H9 (cell line): ENCODE results near the gene AKT1. TPM values are rescaled to one million over a fixed set of nuclear protein-coding genes. Genes with fewer than 3 reads are reported as not detected.

Source experiments
- DNase-seq: peaks from one replicate; pipeline ENCODE4 v3.0.0-alpha.2; 2017
- H2AFZ ChIP-seq: one replicate; pipeline ENCODE4 v1.6.1; 2013; ENCODE audit warnings: mild to moderate bottlenecking, low read length, control low read depth, moderate library complexity
- H2AK5ac ChIP-seq: 2 replicates; pipeline ENCODE4 v1.6.1; 2013; ENCODE audit warnings: low read length, control low read depth, mixed read lengths; ENCODE audit not compliant: insufficient read length
- H2BK120ac ChIP-seq: one replicate; pipeline ENCODE4 v1.6.1; 2013; ENCODE audit warnings: low read depth, mild to moderate bottlenecking, low read length, control low read depth, inconsistent platforms; ENCODE audit not compliant: poor library complexity, severe bottlenecking
- H2BK12ac ChIP-seq: 2 replicates; pipeline ENCODE4 v1.6.1; 2013; ENCODE audit warnings: low read length, control low read depth, mixed read lengths, low read depth; ENCODE audit not compliant: insufficient read length
- H2BK15ac ChIP-seq: 2 replicates; pipeline ENCODE4 v1.6.1; 2013; ENCODE audit warnings: low read depth, low read length, control low read depth
- H2BK20ac ChIP-seq: one replicate; pipeline ENCODE4 v1.6.1; 2013; ENCODE audit warnings: low read depth, mild to moderate bottlenecking, low read length, control low read depth, inconsistent platforms; ENCODE audit not compliant: poor library complexity, severe bottlenecking
- H2BK5ac ChIP-seq: 2 replicates; pipeline ENCODE4 v1.6.1; 2013; ENCODE audit warnings: low read length, control low read depth, mixed read lengths; ENCODE audit not compliant: insufficient read length
- H3K14ac ChIP-seq: 2 replicates; pipeline ENCODE4 v1.6.1; 2013; ENCODE audit warnings: low read length, control low read depth; ENCODE audit not compliant: insufficient read depth
- H3K18ac ChIP-seq: 2 replicates; pipeline ENCODE4 v1.6.1; 2013; ENCODE audit warnings: low read depth, mild to moderate bottlenecking, mixed read lengths, low read length, control low read depth; ENCODE audit not compliant: insufficient read length
- H3K23ac ChIP-seq: 2 replicates; pipeline ENCODE4 v1.6.1; 2013; ENCODE audit warnings: low read length, control low read depth, mixed read lengths, low read depth; ENCODE audit not compliant: insufficient read length
- H3K23me2 ChIP-seq: 2 replicates; pipeline ENCODE4 v1.6.1; 2013; ENCODE audit warnings: low read depth, mild to moderate bottlenecking, mixed read lengths, low read length, control low read depth; ENCODE audit not compliant: insufficient read length, poor library complexity, severe bottlenecking
- H3K27ac ChIP-seq: 2 replicates; pipeline ENCODE4 v1.5.1; 2013; ENCODE audit warnings: low read length, control low read depth, mixed read lengths, low read depth; ENCODE audit not compliant: insufficient read length
- H3K27me3 ChIP-seq: 2 replicates; pipeline ENCODE4 v1.6.1; 2013; ENCODE audit warnings: low read length, control low read depth, inconsistent platforms; ENCODE audit not compliant: insufficient read depth
- H3K4ac ChIP-seq: 2 replicates; pipeline ENCODE4 v1.6.1; 2013; ENCODE audit warnings: low read depth, mild to moderate bottlenecking, control low read depth, inconsistent platforms, low read length, moderate library complexity
- H3K4me1 ChIP-seq: 2 replicates; pipeline ENCODE4 v1.6.1; 2013; ENCODE audit warnings: low read length, control low read depth, inconsistent platforms; ENCODE audit not compliant: insufficient read depth
- H3K4me2 ChIP-seq: 2 replicates; pipeline ENCODE4 v1.6.1; 2013; ENCODE audit warnings: low read length, control low read depth, mixed read lengths; ENCODE audit not compliant: insufficient read length, insufficient read depth
- H3K56ac ChIP-seq: 2 replicates; pipeline ENCODE4 v1.6.1; 2013; ENCODE audit warnings: low read depth, mild to moderate bottlenecking, mixed read lengths, low read length, control low read depth; ENCODE audit not compliant: insufficient read length
- H3K79me1 ChIP-seq: 2 replicates; pipeline ENCODE4 v1.6.1; 2013; ENCODE audit warnings: low read depth, mild to moderate bottlenecking, moderate library complexity, low read length, control low read depth, inconsistent platforms; ENCODE audit not compliant: insufficient read depth, poor library complexity, severe bottlenecking
- H3K79me2 ChIP-seq: 2 replicates; pipeline ENCODE4 v1.6.1; 2013; ENCODE audit warnings: low read length, control low read depth, inconsistent platforms; ENCODE audit not compliant: insufficient read depth
- H3K9ac ChIP-seq: 2 replicates; pipeline ENCODE4 v1.6.1; 2013; ENCODE audit warnings: low read length, control low read depth, mixed read lengths; ENCODE audit not compliant: insufficient read length; ENCODE audit errors: extremely low read depth
- H3K9me3 ChIP-seq: one replicate; pipeline ENCODE4 v1.6.1; 2013; ENCODE audit warnings: low read depth, low read length, inconsistent platforms; ENCODE audit not compliant: control insufficient read depth
- H3T11ph ChIP-seq: one replicate; pipeline ENCODE4 v1.6.1; 2013; ENCODE audit warnings: mild to moderate bottlenecking, low read length, control low read depth, inconsistent platforms
- H4K20me1 ChIP-seq: one replicate; pipeline ENCODE4 v1.6.1; 2013; ENCODE audit not compliant: control insufficient read depth, insufficient read length, insufficient read depth
- H4K5ac ChIP-seq: 2 replicates; pipeline ENCODE4 v1.6.1; 2013; ENCODE audit warnings: low read depth, mild to moderate bottlenecking, mixed read lengths, low read length, control low read depth; ENCODE audit not compliant: insufficient read length
- H4K8ac ChIP-seq: replicated peaks from 2 replicates; pipeline ENCODE4 v1.6.1; 2013; ENCODE audit warnings: low read length, control low read depth, mixed read lengths, low read depth; ENCODE audit not compliant: insufficient read length
- H4K91ac ChIP-seq: 2 replicates; pipeline ENCODE4 v1.6.1; 2013; ENCODE audit warnings: low read depth, mild to moderate bottlenecking, moderate library complexity, mixed read lengths, low read length, control low read depth; ENCODE audit not compliant: insufficient read length
- H3K27ac Mint-ChIP-seq, 3 experiments: 2 replicates in 2 of 3; 3 replicates in 1 of 3; pipeline ENCODE4 v1.8.0; 2020 to 2021; ENCODE audit warnings: mixed read lengths in 3 of 3, mild to moderate bottlenecking in 1 of 3, moderate library complexity in 1 of 3
- H3K27me3 Mint-ChIP-seq: 2 replicates; pipeline ENCODE4 v1.8.0; 2021; ENCODE audit warnings: low read depth, mild to moderate bottlenecking, moderate library complexity, mixed read lengths
- H3K36me3 Mint-ChIP-seq, 3 experiments: 2 replicates in 2 of 3; 3 replicates in 1 of 3; pipeline ENCODE4 v1.8.0; 2020 to 2021; ENCODE audit warnings: low read depth in 3 of 3, mixed read lengths in 3 of 3; ENCODE audit not compliant: insufficient read depth in 1 of 3
- H3K4me1 Mint-ChIP-seq, 2 experiments: 2 replicates each; pipeline ENCODE4 v1.8.0; 2020; ENCODE audit warnings: mixed read lengths in 2 of 2
- H3K4me3 Mint-ChIP-seq, 2 experiments: 2 replicates in 1 of 2; 3 replicates in 1 of 2; pipeline ENCODE4 v1.8.0; 2020 to 2021; ENCODE audit warnings: mild to moderate bottlenecking in 2 of 2, mixed read lengths in 2 of 2, moderate library complexity in 1 of 2
- H3K9me3 Mint-ChIP-seq, 2 experiments: 2 replicates in 1 of 2; 3 replicates in 1 of 2; pipeline ENCODE4 v1.8.0; 2020; ENCODE audit warnings: mild to moderate bottlenecking in 2 of 2, mixed read lengths in 2 of 2, moderate library complexity in 1 of 2
- WGBS: extraction: QIAGEN DNeasy Blood & Tissue Kit; methylation state at CpG from one replicate; pipeline ENCODE4 v1.1.7; 2013; ENCODE audit warnings: missing lambda C conversion rate, low lambda C conversion rate, mixed read lengths; ENCODE audit not compliant: insufficient read length; ENCODE audit errors: extremely low coverage; 5-methylcytosine and 5-hydroxymethylcytosine counted together
- total RNA-seq: library from RNA; stranded (reverse); gene quantifications from 2 replicates; pipeline ENCODE4 v1.2.1, GENCODE V29; 2021
- TF ChIP-seq, protein P1 (sequence below): fragments of 200-600 bp; sonication (generic); conservative IDR thresholded peaks from 3 replicates; pipeline ENCODE4 v1.8.0; 2021; ENCODE audit warnings: antibody characterized with exemption, mild to moderate bottlenecking

Gene AKT1
- total RNA-seq, 1 experiment from 2014 or later: 101 TPM

DNA sequence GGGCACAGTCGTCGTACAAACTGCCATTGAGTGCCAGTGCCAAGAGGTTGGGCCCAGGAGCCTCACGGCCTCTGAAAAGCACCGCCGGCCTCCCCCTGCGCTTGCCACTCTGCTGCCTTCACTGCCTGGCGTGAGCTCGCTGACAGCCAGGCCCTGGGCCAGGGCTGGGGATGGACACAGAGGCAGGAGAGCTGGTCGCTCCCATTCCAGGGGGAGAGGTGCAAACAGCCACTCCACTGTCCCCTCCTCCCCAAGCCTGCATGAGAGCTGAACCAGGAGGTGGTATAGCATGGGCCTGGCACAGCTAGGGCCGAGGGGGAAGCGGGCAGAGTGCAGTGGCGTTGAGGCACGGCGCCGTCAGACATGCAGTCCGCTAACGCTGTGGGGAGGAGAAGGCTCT lies 66.9 kb downstream of the AKT1 start:
- TF ChIP-seq, protein P1, sequence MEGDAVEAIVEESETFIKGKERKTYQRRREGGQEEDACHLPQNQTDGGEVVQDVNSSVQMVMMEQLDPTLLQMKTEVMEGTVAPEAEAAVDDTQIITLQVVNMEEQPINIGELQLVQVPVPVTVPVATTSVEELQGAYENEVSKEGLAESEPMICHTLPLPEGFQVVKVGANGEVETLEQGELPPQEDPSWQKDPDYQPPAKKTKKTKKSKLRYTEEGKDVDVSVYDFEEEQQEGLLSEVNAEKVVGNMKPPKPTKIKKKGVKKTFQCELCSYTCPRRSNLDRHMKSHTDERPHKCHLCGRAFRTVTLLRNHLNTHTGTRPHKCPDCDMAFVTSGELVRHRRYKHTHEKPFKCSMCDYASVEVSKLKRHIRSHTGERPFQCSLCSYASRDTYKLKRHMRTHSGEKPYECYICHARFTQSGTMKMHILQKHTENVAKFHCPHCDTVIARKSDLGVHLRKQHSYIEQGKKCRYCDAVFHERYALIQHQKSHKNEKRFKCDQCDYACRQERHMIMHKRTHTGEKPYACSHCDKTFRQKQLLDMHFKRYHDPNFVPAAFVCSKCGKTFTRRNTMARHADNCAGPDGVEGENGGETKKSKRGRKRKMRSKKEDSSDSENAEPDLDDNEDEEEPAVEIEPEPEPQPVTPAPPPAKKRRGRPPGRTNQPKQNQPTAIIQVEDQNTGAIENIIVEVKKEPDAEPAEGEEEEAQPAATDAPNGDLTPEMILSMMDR: no peak
- no peak overlapping the region for H3K27ac ChIP-seq
- no peak overlapping the region for H2AK5ac ChIP-seq
- no peak overlapping the region for H3T11ph ChIP-seq
- H2BK5ac ChIP-seq: no peak overlapping the region
- no peak overlapping the region for H3K56ac ChIP-seq
- H3K9ac ChIP-seq: no peak overlapping the region
- DNase-seq: no peak
- H3K4me2 ChIP-seq: no peak overlapping the region
- Mint-ChIP-seq H3K4me1 (peaks cover 6 to 7% of the 10 kb centered on the region in 2 experiments), H3K4me3 (no peak overlapping the region; a peak in 1 of 5 replicates), H3K9me3 (peaks cover 0 to 3% of the 10 kb centered on the region in 2 experiments; a peak in 1 of 5 replicates), H3K27me3 (peaks cover 26% of the 10 kb centered on the region), H3K27ac (no peak overlapping the region; a peak in 1 of 7 replicates), H3K36me3 (peaks cover 0 to 3% (median 0%) of the 10 kb centered on the region in 3 experiments; a peak in 2 of 7 replicates)
- no CpG with 5 or more reads among the region's 17 CpGs for WGBS
- H3K79me2 ChIP-seq: no peaks in the 10 kb centered on the region
- no peak overlapping the region for H3K4ac ChIP-seq
- no peak overlapping the region for H2BK20ac ChIP-seq
- no peak overlapping the region for H2AFZ ChIP-seq
- no peak overlapping the region for H3K18ac ChIP-seq
- H3K14ac ChIP-seq: no peak overlapping the region; the same call in 1 of the 2 replicates
- H2BK120ac ChIP-seq: no peak overlapping the region
- no peaks in the 10 kb centered on the region; the same call in 1 of the 2 replicates for H3K27me3 ChIP-seq
- H2BK12ac ChIP-seq: no peak overlapping the region
- no peak overlapping the region for H2BK15ac ChIP-seq
- no peaks in the 10 kb centered on the region for H3K4me1 ChIP-seq
- H3K23ac ChIP-seq: no peak overlapping the region
- no peaks in the 10 kb centered on the region for H3K79me1 ChIP-seq
- H4K5ac ChIP-seq: no peak overlapping the region
- no peak overlapping the region for H4K91ac ChIP-seq
- H3K9me3 ChIP-seq: no peaks in the 10 kb centered on the region
- H3K23me2 ChIP-seq: no peaks in the 10 kb centered on the region
- H4K8ac ChIP-seq: no peak overlapping the region
- peaks cover 2% of the 10 kb centered on the region for H4K20me1 ChIP-seq
